Posterior cingulate gyrus (tissue), 11 donors: Measurements from ENCODE around the gene POMGNT1.
"Not testable (repeated sequence)": the region's sequence is repeated elsewhere in the genome, so short reads cannot be mapped to it uniquely, and the experiment has no call there.

Experiments
- DNase-seq, 10 donors: peaks; one replicate each; pipeline versions ENCODE4 v3.0.0 to v3.0.0-alpha.2; 2020 to 2021; ENCODE audit warnings: mixed read lengths in 3 of 10
- intact Hi-C: fragments of 100-400 bp; cut with DNase I; formaldehyde crosslinking; loops from one replicate; pipeline ENCODE4 v1.15.1; 2023

POMGNT1 gene

GRCh38 chr1:46197964-46198811, at the start of gene POMGNT1:
POMGNT1 (minus strand) TSS chr1:46198434; CDS start chr1:46197821, 613 bp downstream.
- intact Hi-C loops: loop anchor here (2.0 kb wide), 1 partner anchor 25 kb away; no protein-coding TSS in a partner anchor
- DNase-seq: peak; percentile 48 to 95 (median 68)

- DNase-seq: peak; percentile 94 to 99 (median 96)
- intact Hi-C loops: loop anchor here (2.0 kb wide), 1 partner anchor 55 kb away; the partner anchor contains the start of genes LRRC41 and UQCRH
Observed at GRCh38 chr1:46247436-46248121, 49.3 kb upstream of the POMGNT1 start, which contains the start of gene RAD54L. RAD54L (plus strand) TSS chr1:46247763; CDS start chr1:46248406, 643 bp downstream.

GRCh38 chr1:46246548-46247435, 48.6 kb upstream of the POMGNT1 start:
- intact Hi-C loops: loop anchor here (2.0 kb wide), 1 partner anchor 56 kb away; the partner anchor contains the start of genes LRRC41 and UQCRH
- DNase-seq: peak in 5 of 10 donors; percentile 16 to 88 (median 42)

- intact Hi-C loops: loop anchor here (2.0 kb wide), 1 partner anchor 57 kb away; the partner anchor contains the start of genes LRRC41 and UQCRH
- not testable (repeated sequence) for DNase-seq
Observed at GRCh38 chr1:46246136-46246535, 47.9 kb upstream of the POMGNT1 start.

- intact Hi-C loops: no loop called here
Observed at GRCh38 chr1:46244656-46245371, 46.6 kb upstream of the POMGNT1 start.

GRCh38 chr1:46243831-46244230, 45.6 kb upstream of the POMGNT1 start:
- DNase-seq, intact Hi-C loops: not testable (repeated sequence)

More at GRCh38 chr1:46244656-46245371, 46.6 kb upstream of the POMGNT1 start:
- no peak for DNase-seq

GRCh38 chr1:46242918-46243317, 44.7 kb upstream of the POMGNT1 start:
- no peak for DNase-seq
- intact Hi-C loops: no loop called here

GRCh38 chr1:46241733-46242132, 43.5 kb upstream of the POMGNT1 start:
- intact Hi-C loops, DNase-seq: not testable (repeated sequence)

GRCh38 chr1:46238865-46239264, 40.6 kb upstream of the POMGNT1 start:
- DNase-seq, intact Hi-C loops: not testable (repeated sequence)

- no peak for DNase-seq
- intact Hi-C loops: no loop called here
Observed at GRCh38 chr1:46236882-46237281, 38.6 kb upstream of the POMGNT1 start.

- intact Hi-C loops, DNase-seq: not testable (repeated sequence)
Observed at GRCh38 chr1:46231231-46231630, 33.0 kb upstream of the POMGNT1 start.

- intact Hi-C loops: no loop called here
- DNase-seq: no peak
Observed at GRCh38 chr1:46224966-46225365, 26.7 kb upstream of the POMGNT1 start.

- intact Hi-C loops: loop anchor here (1.0 to 2.0 kb wide), 3 partner anchors 25 to 186 kb away; partner anchors contain the start of gene POMGNT1
- peak; percentile 55 to 97 (median 76) for DNase-seq
Observed at GRCh38 chr1:46223472-46223943, 25.3 kb upstream of the POMGNT1 start.

- intact Hi-C loops: loop anchor here (1.0 to 2.0 kb wide), 3 partner anchors 24 to 186 kb away; partner anchors contain the start of gene POMGNT1
- not testable (repeated sequence) for DNase-seq
Observed at GRCh38 chr1:46223055-46223454, 24.8 kb upstream of the POMGNT1 start.

- intact Hi-C loops: loop anchor here (2.0 kb wide), 1 partner anchor 23 kb away; the partner anchor contains the start of gene POMGNT1
Observed at GRCh38 chr1:46221749-46222148, 23.5 kb upstream of the POMGNT1 start.

GRCh38 chr1:46220808-46221207, 22.6 kb upstream of the POMGNT1 start:
- no peak for DNase-seq
- intact Hi-C loops: no loop called here

More at GRCh38 chr1:46221749-46222148, 23.5 kb upstream of the POMGNT1 start:
- peak; percentile 59 to 97 (median 85) for DNase-seq

GRCh38 chr1:46219551-46220520, 21.6 kb upstream of the POMGNT1 start:
- peak in 2 of 10 donors; percentile 34 to 82 for DNase-seq
- intact Hi-C loops: no loop called here

GRCh38 chr1:46218443-46218842, 20.2 kb upstream of the POMGNT1 start:
- no peak for DNase-seq
- intact Hi-C loops: no loop called here
